ENCODE data around the gene ETFA.
"Not testable (repeated sequence)": the region's sequence is repeated elsewhere in the genome, so short reads cannot be mapped to it uniquely, and the experiment has no call there.

ETFA gene

DNA sequence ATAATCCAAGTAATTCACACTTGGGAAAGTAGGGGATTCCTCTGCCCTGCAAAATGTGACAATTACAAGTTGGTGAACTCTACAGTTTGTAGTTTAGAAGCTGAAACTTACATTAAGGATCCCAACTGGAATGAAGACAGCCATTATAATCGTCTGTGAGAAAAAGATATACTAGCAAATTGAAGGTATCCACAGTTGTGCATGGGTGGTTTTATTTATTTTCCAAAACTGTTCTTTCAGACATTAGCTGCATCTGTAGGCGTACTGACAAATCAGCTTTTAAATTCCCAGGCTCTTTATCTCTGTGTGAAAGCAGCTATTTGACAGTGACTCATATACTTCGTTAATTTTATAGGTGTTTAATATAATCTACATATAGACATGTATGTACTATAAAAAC, 12.8 kb upstream of the ETFA start:
- no peak for DNase-seq

DNA sequence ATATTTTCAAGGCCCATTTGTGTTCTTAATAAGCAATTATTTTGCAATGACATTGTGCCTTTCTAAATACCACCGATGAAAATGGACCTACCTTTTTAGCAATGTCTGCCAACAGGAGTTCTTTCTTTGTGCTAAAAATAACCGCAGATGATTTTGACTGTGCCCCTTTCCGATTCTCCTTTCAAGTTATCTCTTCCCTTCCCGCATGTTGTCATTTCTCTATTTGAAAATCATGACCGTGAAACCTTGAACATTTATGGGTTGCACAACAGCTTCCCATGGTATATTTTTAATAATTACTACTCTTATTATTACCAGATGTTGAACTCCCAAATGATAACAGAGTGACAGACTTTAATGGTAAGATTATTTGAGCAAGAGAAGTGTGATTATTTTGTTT, 10.3 kb upstream of the ETFA start:
- DNase-seq = no peak

DNA sequence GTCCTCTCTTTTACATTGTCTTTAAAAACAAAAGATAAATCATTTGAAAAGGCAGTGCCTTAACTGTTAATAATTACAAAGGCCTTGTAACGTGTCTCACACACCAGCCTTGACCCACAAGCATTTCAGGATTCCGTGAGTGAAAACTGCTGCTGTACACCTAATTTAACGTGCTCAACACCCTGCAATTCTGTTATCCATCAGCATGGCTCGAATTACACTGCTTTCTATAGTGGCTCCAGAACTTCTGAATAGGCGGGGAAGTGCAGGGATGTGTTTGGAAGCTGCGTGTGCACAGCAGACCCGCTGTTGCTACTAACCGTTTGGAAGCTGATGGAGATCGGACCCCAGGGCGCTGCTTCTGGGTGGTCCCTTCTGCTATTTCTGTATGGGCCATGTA, 9.9 kb upstream of the ETFA start:
- DNase-seq = no peak

DNA sequence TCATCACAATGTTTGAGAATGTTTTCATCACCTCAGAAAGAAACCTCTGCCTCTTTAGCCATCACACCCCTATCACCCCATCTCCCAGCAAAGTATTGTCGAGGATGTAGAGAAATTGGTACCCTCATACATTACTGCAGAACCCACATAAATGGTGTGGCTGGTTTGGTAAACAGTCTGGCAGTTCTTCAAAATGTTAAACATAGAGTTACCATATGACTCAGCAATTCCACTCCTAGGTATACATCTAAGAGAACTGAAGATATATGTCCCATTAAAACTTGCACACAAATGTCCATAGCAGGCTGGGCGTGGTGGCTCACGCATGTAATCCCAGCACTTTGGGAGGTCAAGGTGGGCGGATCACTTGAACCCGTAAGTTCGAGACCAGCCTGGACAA, 8.7 kb upstream of the ETFA start:
- DNase-seq = no peak

DNA sequence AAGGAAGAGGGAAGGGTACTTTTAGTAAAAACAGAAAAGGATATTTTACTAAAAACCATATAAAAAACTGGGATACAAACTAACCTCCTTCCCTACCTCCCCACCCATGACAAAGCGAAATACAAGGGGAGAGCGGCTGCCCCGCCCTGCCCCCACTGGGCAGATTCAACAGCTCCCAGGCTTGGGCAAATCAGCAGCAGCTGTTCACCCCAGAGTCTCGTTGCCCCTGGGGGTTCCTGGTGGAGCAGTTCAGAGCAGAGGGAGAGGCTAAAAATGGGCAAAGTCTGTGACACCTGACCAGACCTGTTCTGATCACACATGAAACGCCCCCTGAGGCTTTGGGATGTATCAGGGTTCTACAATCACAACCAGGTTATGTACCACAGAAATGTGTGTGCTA, 2.5 kb upstream of the ETFA start:
- no peak for DNase-seq

DNA sequence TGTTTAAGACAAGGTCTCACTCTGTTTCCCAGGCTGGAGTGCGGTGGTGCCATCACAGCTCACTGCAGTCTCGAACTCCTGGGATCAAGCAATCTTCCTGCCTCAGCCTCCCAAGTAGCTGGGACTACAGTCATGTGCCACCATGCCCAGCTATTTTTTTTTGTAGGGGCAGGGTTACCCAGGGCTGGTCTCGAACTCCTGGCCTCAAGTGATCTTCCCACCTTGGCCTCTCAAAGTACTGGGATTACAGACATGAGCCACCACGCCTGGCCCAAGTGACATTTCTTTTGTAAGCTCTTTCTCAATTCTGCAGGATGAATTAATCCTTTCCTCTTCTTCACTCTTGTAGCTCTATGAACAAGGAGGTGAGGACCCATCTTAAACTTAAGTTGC, 1.9 kb upstream of the ETFA start:
- not testable (repeated sequence) for DNase-seq

DNA sequence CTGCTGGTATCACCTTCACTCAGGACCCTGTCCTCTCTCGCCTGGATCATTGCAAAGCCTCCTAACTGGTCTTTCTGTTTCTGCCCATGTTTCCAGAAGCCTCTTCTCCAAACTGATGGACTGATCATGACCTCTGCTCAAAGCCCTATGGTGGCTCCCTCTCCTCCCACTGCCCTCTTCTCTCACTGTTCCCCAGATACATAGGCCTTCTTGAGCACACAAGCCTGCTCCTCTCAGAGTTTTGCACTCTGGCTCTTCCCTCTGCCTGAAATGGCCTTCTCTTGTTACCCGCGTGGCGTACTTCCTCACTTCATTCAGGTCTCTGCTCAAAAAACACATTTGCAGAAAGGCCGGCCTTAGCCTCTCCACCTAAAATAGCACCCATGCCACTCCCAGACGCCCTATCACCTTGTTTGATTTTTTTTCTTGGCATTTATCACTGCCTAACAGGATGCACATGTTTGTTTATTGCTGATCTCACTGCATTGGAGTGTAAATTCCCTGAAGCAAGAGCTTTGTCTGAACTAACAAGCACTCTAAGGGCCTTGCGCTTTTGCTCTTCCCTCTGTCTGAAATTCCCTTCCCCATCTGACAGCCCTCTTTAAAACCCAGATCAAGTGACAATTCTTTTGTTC, 1.4 kb upstream of the ETFA start:
- no peak for DNase-seq

GRCh38 chr15:76310475-76311099, 682 bp downstream of the ETFA start:
- DNase-seq = no peak

- no peak for DNase-seq
These were observed 1.5 kb downstream of the ETFA start for GRCh38 chr15:76309601-76310330.

GRCh38 chr15:76303909-76304308, 7.4 kb downstream of the ETFA start:
- no peak for DNase-seq

GRCh38 chr15:76299786-76300185, 11.5 kb downstream of the ETFA start:
- no peak for DNase-seq

DNA sequence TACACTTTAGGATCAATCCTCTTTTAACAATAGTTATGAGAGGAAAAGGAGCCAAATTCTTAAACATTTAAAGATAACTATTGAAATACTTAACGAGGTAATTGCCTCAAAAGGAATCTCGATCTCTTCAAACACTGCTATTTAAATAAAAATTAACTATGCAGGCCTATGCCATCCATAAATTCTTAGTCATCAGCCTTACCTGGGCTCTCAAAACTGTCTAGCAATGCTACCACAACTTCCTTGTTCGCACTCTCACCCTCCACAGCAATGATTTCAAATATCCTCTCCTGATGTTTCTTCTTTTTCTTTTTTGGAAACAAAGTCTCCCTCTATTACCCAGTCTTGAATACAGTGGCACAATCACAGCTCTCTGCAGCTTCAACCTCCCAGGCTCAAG, 12.3 kb downstream of the ETFA start:
- no peak for DNase-seq

DNA sequence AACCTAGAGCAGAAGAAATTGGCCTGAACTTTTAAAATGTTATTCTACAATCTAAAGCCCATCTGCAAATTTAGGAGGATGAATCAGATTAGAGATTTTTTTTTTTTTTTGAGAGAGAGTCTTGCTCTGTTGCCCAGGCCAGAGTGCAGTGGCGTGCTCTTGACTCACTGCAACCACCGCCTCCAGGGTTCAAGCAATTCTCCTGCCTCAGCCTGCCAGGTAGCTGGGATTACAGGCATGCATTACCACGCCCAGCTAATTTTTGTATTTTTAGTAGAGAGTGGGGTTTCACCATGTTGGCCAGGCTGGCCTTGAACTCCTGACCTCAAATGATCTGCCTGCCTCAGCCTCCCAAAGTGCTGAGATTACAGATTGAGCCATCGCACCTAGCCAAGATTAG, 13.3 kb downstream of the ETFA start:
- DNase-seq = not testable (repeated sequence)

- no peak for DNase-seq
These were observed 14.4 kb downstream of the ETFA start for GRCh38 chr15:76296849-76297248.

DNA sequence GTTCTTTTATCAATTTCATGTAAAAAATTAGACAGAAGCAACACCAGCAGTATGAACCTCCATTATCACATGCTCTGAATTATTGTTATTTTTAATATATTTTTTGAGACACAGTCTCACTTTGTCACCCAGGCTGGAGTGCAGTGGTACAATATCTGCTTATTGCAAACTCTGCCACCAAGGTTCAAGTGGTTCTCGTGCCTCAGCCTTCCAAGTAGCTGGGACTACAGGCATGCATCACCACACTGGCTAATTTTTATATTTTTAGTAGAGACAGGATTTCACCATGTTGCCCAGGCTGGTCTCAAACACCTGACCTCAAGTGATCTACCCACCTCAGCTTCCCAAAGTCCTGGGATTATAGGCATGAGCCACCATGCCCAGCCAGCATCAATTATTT, 16.8 kb downstream of the ETFA start:
- not testable (repeated sequence) for DNase-seq

GRCh38 chr15:76293361-76293760, 17.9 kb downstream of the ETFA start:
- DNase-seq = no peak

GRCh38 chr15:76289582-76289981, 21.7 kb downstream of the ETFA start:
- no peak for DNase-seq

DNA sequence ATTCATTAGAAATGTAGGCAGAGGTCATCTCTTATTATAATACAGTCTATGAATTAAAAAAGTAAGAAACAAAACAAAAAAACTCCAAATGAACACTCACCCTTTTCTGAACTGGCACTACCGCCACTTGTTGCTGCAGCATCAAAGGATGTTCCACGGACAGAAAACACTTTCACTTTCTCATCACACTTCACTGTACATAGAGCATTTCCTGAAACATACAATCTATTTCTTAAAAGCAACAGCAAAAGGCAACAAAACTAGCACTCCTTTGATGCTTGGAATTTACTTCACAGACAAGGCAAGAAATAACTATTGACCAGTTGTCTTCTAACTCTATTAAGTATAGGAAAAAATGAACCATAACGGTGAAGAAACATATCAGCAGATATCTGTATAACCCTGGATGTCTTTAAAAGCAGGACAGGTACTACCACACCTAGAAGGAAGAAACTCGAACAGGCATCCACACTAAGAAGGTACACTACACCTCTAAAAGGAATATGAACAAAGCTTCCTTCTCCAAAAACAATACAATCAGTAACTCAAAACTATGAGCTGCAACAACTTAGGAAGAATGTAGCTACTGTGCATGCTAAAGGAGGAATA, 24.9 kb downstream of the ETFA start:
- peak; percentile 30 to 66 for DNase-seq

DNA sequence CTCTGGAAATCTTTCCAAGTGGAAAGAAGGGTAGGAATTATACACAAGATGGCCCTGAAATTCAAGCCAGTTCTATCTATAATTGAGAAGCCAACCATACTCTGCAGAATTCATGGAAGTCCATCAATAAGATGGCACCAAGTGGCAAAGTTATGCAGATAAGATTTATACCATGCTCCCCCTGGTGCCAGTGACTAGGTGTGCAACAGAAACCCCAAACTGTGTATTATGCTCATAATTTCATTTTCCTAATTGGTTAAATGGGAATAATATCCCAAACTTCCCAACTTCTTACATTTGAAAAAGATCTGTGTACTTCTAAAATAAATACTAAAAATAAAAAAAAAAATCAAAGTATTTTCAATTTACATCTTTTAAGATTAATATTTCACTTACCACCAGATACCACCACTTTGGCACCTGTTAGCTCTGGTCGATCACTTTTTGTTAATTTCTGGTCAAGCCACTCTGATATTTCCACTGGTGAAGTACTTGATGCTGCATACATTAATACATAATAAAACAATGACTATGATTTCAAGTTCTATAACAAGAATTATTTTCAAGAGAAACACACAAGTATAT, 25.9 kb downstream of the ETFA start:
- peak in 1 of 2 donors; percentile 10 for DNase-seq

DNA sequence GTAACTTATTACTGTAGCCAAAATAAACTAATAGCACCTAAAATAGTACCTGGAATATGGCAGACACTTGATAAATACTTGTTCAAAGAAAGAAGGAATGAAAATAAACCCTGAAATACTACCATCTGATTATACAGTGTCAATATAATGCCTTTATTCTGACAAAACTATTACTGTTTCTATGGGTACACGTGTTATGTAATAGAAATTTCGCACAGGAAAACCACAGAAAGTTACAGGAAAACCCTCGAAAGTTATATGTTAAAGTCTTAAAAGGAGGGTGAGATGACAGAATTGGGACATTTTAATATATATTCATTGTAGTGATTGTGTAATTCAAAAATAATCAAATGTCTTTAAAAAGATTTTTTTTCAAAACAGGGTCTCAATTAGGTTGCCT, 28.8 kb downstream of the ETFA start:
- peak in 1 of 2 donors; percentile 40 for DNase-seq

GRCh38 chr15:76278651-76279050, 32.6 kb downstream of the ETFA start:
- no peak for DNase-seq

- no peak for DNase-seq
These were observed 36.4 kb downstream of the ETFA start for GRCh38 chr15:76274821-76275220.

GRCh38 chr15:76274226-76274625, 37.0 kb downstream of the ETFA start:
- DNase-seq = no peak

DNA sequence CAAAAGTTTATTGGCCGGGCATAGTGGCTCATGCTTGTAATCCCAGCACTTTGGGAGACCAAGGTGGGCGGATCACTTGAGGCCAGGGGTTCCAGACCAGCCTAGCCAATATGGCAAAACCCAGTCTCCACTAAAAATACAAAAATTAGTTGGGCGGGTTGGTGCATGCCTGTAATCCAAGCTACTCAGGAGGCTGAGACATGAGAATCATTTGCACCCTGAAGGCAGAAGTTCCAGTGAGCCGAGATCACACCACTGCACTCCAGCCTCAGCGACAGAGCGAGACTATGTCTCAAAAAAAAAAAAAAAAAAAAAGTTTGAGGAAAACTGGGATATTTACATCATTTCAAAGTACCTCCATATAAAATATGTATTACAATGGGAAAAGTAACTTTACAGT, 40.4 kb downstream of the ETFA start:
- DNase-seq = no peak
